ENCODE data around the gene SESN3.

SESN3 gene

GRCh38 chr11:95149651-95150364 is 81.2 kb downstream of the SESN3 start:
- ATAC-seq (ENCODE audit: insufficient read depth, low read depth) = no peak

DNA sequence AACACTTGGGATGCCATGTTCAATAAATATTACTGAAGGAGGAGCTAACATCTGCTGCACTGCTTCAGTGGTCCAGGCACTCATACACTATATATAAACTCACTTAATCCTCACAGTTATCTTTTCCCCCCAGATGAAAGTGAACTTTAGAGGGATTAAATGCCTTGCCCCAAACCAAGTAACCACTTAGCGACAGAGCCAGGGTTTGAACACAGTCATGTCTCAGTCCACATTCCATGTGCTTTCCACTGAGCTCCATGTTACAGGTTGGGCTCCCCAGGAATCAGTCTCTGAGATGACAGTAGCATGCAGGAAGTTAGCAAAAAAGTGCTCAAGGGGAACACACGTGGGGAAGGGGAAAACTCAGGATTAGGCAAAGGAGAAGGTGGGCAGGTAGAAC is 82.1 kb downstream of the SESN3 start:
- no peak overlapping the region for H3K4me2 ChIP-seq (ENCODE audit: insufficient read depth, low read length)
- H3K4me3 ChIP-seq (ENCODE audit: low read depth in 1 of 2, low read length in 2 of 2) = no peak overlapping the region
- H3K79me2 ChIP-seq (ENCODE audit: insufficient read depth, low read length) = no peaks in the 10 kb centered on the region
- no peak overlapping the region for H3K27ac ChIP-seq (ENCODE audit: low read length)
- no peaks in the 10 kb centered on the region for H3K36me3 ChIP-seq (ENCODE audit: insufficient read depth, low read length)
- H3K4me1 ChIP-seq (ENCODE audit: insufficient read depth, low read length) = peaks cover 9% of the 10 kb centered on the region; the same call in 1 of the 2 replicates
- DNase-seq (no peak), ATAC-seq (ENCODE audit: insufficient read depth, low read depth) (no peak)
- H2AFZ ChIP-seq (ENCODE audit: low read depth, low read length) = no peak overlapping the region
- H4K20me1 ChIP-seq (ENCODE audit: insufficient read depth, low read length) = no peaks in the 10 kb centered on the region
- peaks cover 10% of the 10 kb centered on the region for H3K27me3 ChIP-seq (ENCODE audit: insufficient read depth, low read length, poor library complexity)
- no peak overlapping the region for H3K9ac ChIP-seq (ENCODE audit: low read depth, low read length)
- no peaks in the 10 kb centered on the region for H3K9me3 ChIP-seq (ENCODE audit: insufficient read depth, low read length, severe bottlenecking)
- TF ChIP-seq CTCF (IDR thresholded peaks at IDR 0.05; ENCODE audit: borderline replicate concordance, extremely low read depth, low read length, poor library complexity, severe bottlenecking) (no peak), EZH2 (IDR thresholded peaks at IDR 0.05; ENCODE audit: borderline replicate concordance, low read depth, low read length, severe bottlenecking) (no peak)

More at GRCh38 chr11:95149651-95150364, 81.2 kb downstream of the SESN3 start:
- no peak overlapping the region for H3K4me3 ChIP-seq (ENCODE audit: low read depth in 1 of 2, low read length in 2 of 2)
- peaks cover 9% of the 10 kb centered on the region; the same call in 1 of the 2 replicates for H3K4me1 ChIP-seq (ENCODE audit: insufficient read depth, low read length)
- H4K20me1 ChIP-seq (ENCODE audit: insufficient read depth, low read length) = no peaks in the 10 kb centered on the region
- no peak for DNase-seq
- H2AFZ ChIP-seq (ENCODE audit: low read depth, low read length) = no peak overlapping the region
- no peaks in the 10 kb centered on the region for H3K79me2 ChIP-seq (ENCODE audit: insufficient read depth, low read length)
- TF ChIP-seq EZH2 (IDR thresholded peaks at IDR 0.05; ENCODE audit: borderline replicate concordance, low read depth, low read length, severe bottlenecking) (no peak), CTCF (IDR thresholded peaks at IDR 0.05; ENCODE audit: borderline replicate concordance, extremely low read depth, low read length, poor library complexity, severe bottlenecking) (no peak)
- no peak overlapping the region for H3K4me2 ChIP-seq (ENCODE audit: insufficient read depth, low read length)
- no peaks in the 10 kb centered on the region for H3K36me3 ChIP-seq (ENCODE audit: insufficient read depth, low read length)
- H3K27me3 ChIP-seq (ENCODE audit: insufficient read depth, low read length, poor library complexity) = peaks cover 10% of the 10 kb centered on the region
- H3K9ac ChIP-seq (ENCODE audit: low read depth, low read length) = no peak overlapping the region
- H3K9me3 ChIP-seq (ENCODE audit: insufficient read depth, low read length, severe bottlenecking) = no peaks in the 10 kb centered on the region
- no peak overlapping the region for H3K27ac ChIP-seq (ENCODE audit: low read length)

GRCh38 chr11:95148406-95148805 is 82.6 kb downstream of the SESN3 start:
- H4K20me1 ChIP-seq (ENCODE audit: insufficient read depth, low read length) = no peaks in the 10 kb centered on the region
- TF ChIP-seq CTCF (IDR thresholded peaks at IDR 0.05; ENCODE audit: borderline replicate concordance, extremely low read depth, low read length, poor library complexity, severe bottlenecking) = no peak
- TF ChIP-seq EZH2 (IDR thresholded peaks at IDR 0.05; ENCODE audit: borderline replicate concordance, low read depth, low read length, severe bottlenecking) = no peak
- no peaks in the 10 kb centered on the region for H3K36me3 ChIP-seq (ENCODE audit: insufficient read depth, low read length)
- H3K4me2 ChIP-seq (ENCODE audit: insufficient read depth, low read length) = no peak overlapping the region
- H3K4me1 ChIP-seq (ENCODE audit: insufficient read depth, low read length) = peaks cover 9% of the 10 kb centered on the region; the same call in 1 of the 2 replicates
- no peak overlapping the region for H2AFZ ChIP-seq (ENCODE audit: low read depth, low read length)
- H3K9ac ChIP-seq (ENCODE audit: low read depth, low read length) = no peak overlapping the region
- no peak for ATAC-seq (ENCODE audit: insufficient read depth, low read depth)
- H3K4me3 ChIP-seq (ENCODE audit: low read depth in 1 of 2, low read length in 2 of 2) = no peak overlapping the region
- H3K79me2 ChIP-seq (ENCODE audit: insufficient read depth, low read length) = no peaks in the 10 kb centered on the region
- no peak for DNase-seq
- H3K27ac ChIP-seq (ENCODE audit: low read length) = no peak overlapping the region
- H3K27me3 ChIP-seq (ENCODE audit: insufficient read depth, low read length, poor library complexity) = peaks cover 10% of the 10 kb centered on the region
- no peaks in the 10 kb centered on the region for H3K9me3 ChIP-seq (ENCODE audit: insufficient read depth, low read length, severe bottlenecking)
